ENCODE data around the gene MCRIP2. TPM values are rescaled to one million over a fixed set of nuclear protein-coding genes. Genes with fewer than 3 reads are reported as not detected.

Gene MCRIP2
- total RNA-seq, 1 experiment from 2014 or later = 69.6 TPM

- H2AFZ ChIP-seq = no peak overlapping the region
- H3K4me1 ChIP-seq (replicated peaks; ENCODE audit: insufficient read depth) = peaks cover 44% of the 10 kb centered on the region
- H3K4me3 ChIP-seq = peak overlapping the region; percentile 20; the same call in 1 of the 2 replicates
- H3K27me3 ChIP-seq (ENCODE audit: insufficient read depth, low read depth) = no peaks in the 10 kb centered on the region
- H3F3A ChIP-seq (ENCODE audit: insufficient read depth, low read depth) = peaks cover 30% of the 10 kb centered on the region
- no peak for TF ChIP-seq EZH2 (IDR thresholded peaks at IDR 0.05; ENCODE audit: low read depth)
- no peak for TF ChIP-seq CTCF (conservative IDR thresholded peaks at IDR 0.05)
- H4K20me1 ChIP-seq (ENCODE audit: insufficient read depth) = peaks cover 44% of the 10 kb centered on the region
- CTCF ChIA-PET = interaction anchor here (0.6 to 1.5 kb wide), 5 partner anchors 17 to 72 kb away, joined by 3 to 4 read pairs (median 3); partner anchors contain the start of gene METTL26
- intact Hi-C loops (cut with micrococcal nuclease; ENCODE audit: unreplicated experiment) = loop anchor here (1.0 to 2.0 kb wide), 3 partner anchors 35 to 57 kb away; partner anchors contain the start of genes METTL26 and WDR90
- no TSS peak for BruUV-seq (replicated peaks)
- H3K9me3 ChIP-seq (ENCODE audit: insufficient read depth, low read depth) = no peaks in the 10 kb centered on the region
- peak overlapping the region; percentile 99 for H3K4me2 ChIP-seq
- POLR2A ChIA-PET (ENCODE audit: unreplicated experiment) = interaction anchor here (0.6 to 0.7 kb wide), 2 partner anchors 29 to 168 kb away, joined by 4 to 6 read pairs; no protein-coding TSS in a partner anchor
- no peaks in the 10 kb centered on the region for H3K9me2 ChIP-seq (ENCODE audit: insufficient read depth)
- H3K27ac ChIP-seq = peak overlapping the region; percentile 76
- peaks cover 67% of the 10 kb centered on the region for H3K79me2 ChIP-seq (ENCODE audit: low read depth)
- DNase-seq = peak; percentile 70 to 75
- no peaks in the 10 kb centered on the region for H3K36me3 ChIP-seq (ENCODE audit: low read depth)
Observed at GRCh38 chr16:592518-593306, 48.9 kb upstream of the MCRIP2 start.

GRCh38 chr16:593406-593805 is 48.2 kb upstream of the MCRIP2 start:
- no peak for TF ChIP-seq CTCF (conservative IDR thresholded peaks at IDR 0.05)
- no peak for TF ChIP-seq EZH2 (IDR thresholded peaks at IDR 0.05; ENCODE audit: low read depth)
- H3K9me3 ChIP-seq (ENCODE audit: insufficient read depth, low read depth) = no peaks in the 10 kb centered on the region
- H4K20me1 ChIP-seq (ENCODE audit: insufficient read depth) = peaks cover 44% of the 10 kb centered on the region
- H3K4me1 ChIP-seq (replicated peaks; ENCODE audit: insufficient read depth) = peaks cover 40% of the 10 kb centered on the region
- H3K36me3 ChIP-seq (ENCODE audit: low read depth) = no peaks in the 10 kb centered on the region
- H3K4me2 ChIP-seq = peak overlapping the region; percentile 99
- ChIA-PET CTCF (interaction anchor here (0.9 to 1.5 kb wide), 3 partner anchors 17 to 43 kb away, joined by 3 to 4 read pairs (median 3); partner anchors contain the start of gene METTL26), POLR2A (ENCODE audit: unreplicated experiment) (interaction anchor here (0.5 to 0.7 kb wide), 6 partner anchors 29 to 240 kb away, joined by 4 to 6 read pairs (median 4); no protein-coding TSS in a partner anchor)
- no peaks in the 10 kb centered on the region for H3K27me3 ChIP-seq (ENCODE audit: insufficient read depth, low read depth)
- H3K4me3 ChIP-seq = peak overlapping the region; percentile 20; the same call in 1 of the 2 replicates
- BruUV-seq (replicated peaks) = no TSS peak
- intact Hi-C loops (cut with micrococcal nuclease; ENCODE audit: unreplicated experiment) = loop anchor here (1.0 to 2.0 kb wide), 3 partner anchors 34 to 56 kb away; partner anchors contain the start of genes METTL26 and WDR90
- peak overlapping the region; percentile 76 for H3K27ac ChIP-seq
- peaks cover 28% of the 10 kb centered on the region for H3F3A ChIP-seq (ENCODE audit: insufficient read depth, low read depth)
- H3K9me2 ChIP-seq (ENCODE audit: insufficient read depth) = no peaks in the 10 kb centered on the region
- peak; percentile 83 to 94 for DNase-seq
- peaks cover 60% of the 10 kb centered on the region for H3K79me2 ChIP-seq (ENCODE audit: low read depth)
- H2AFZ ChIP-seq = no peak overlapping the region

GRCh38 chr16:593807-594206 is 47.8 kb upstream of the MCRIP2 start:
- H3K4me2 ChIP-seq = peak overlapping the region; percentile 99
- ChIA-PET POLR2A (ENCODE audit: unreplicated experiment) (interaction anchor here (0.5 to 0.7 kb wide), 6 partner anchors 28 to 241 kb away, joined by 4 to 6 read pairs (median 4); no protein-coding TSS in a partner anchor), CTCF (interaction anchor here (1.0 to 1.5 kb wide), 2 partner anchors 16 to 37 kb away, joined by 3 read pairs; no protein-coding TSS in a partner anchor)
- no peaks in the 10 kb centered on the region for H3K36me3 ChIP-seq (ENCODE audit: low read depth)
- no peaks in the 10 kb centered on the region for H3K27me3 ChIP-seq (ENCODE audit: insufficient read depth, low read depth)
- H3F3A ChIP-seq (ENCODE audit: insufficient read depth, low read depth) = peaks cover 32% of the 10 kb centered on the region
- peaks cover 57% of the 10 kb centered on the region for H3K79me2 ChIP-seq (ENCODE audit: low read depth)
- no peak for DNase-seq
- H3K9me3 ChIP-seq (ENCODE audit: insufficient read depth, low read depth) = no peaks in the 10 kb centered on the region
- H3K27ac ChIP-seq = peak overlapping the region; percentile 76
- no peak overlapping the region for H2AFZ ChIP-seq
- intact Hi-C loops (cut with micrococcal nuclease; ENCODE audit: unreplicated experiment) = loop anchor here (1.0 to 2.0 kb wide), 3 partner anchors 33 to 55 kb away; partner anchors contain the start of genes METTL26 and WDR90
- no peaks in the 10 kb centered on the region for H3K9me2 ChIP-seq (ENCODE audit: insufficient read depth)
- peak overlapping the region; percentile 14; the same call in 1 of the 2 replicates for H3K4me3 ChIP-seq
- H3K4me1 ChIP-seq (replicated peaks; ENCODE audit: insufficient read depth) = peaks cover 40% of the 10 kb centered on the region
- TF ChIP-seq EZH2 (IDR thresholded peaks at IDR 0.05; ENCODE audit: low read depth) = no peak
- no peak for TF ChIP-seq CTCF (conservative IDR thresholded peaks at IDR 0.05)
- no TSS peak for BruUV-seq (replicated peaks)
- peaks cover 44% of the 10 kb centered on the region for H4K20me1 ChIP-seq (ENCODE audit: insufficient read depth)
